GM19099 (cell line): ENCODE results near the gene SEZ6L.

Experiments
- POLR2A ChIP-seq: IDR thresholded peaks from 3 replicates; pipeline ENCODE4 v1.6.1; 2011; ENCODE audit warnings: low read depth; ENCODE audit not compliant: insufficient read length; ENCODE audit errors: extremely low read depth

Gene SEZ6L

DNA sequence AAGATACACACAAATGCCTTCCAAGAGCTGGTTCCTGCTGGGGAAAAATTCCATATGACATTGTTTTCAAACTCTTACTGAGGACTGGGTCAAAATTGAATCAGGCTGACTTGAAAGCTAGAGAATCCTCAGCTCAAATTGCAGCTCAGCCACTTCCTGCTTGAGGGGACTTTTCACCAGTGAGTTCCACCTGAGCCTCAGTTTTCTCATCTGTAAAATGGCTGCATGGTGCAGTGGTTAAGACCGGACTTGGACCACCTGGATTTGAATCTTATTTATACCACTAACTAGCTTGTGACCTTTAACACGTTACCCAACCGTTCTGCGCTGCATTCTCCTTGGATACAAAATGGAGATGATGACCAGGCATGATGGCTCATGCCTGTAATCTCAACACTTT lies 189.9 kb downstream of the SEZ6L start:
- TF ChIP-seq POLR2A = no peak

DNA sequence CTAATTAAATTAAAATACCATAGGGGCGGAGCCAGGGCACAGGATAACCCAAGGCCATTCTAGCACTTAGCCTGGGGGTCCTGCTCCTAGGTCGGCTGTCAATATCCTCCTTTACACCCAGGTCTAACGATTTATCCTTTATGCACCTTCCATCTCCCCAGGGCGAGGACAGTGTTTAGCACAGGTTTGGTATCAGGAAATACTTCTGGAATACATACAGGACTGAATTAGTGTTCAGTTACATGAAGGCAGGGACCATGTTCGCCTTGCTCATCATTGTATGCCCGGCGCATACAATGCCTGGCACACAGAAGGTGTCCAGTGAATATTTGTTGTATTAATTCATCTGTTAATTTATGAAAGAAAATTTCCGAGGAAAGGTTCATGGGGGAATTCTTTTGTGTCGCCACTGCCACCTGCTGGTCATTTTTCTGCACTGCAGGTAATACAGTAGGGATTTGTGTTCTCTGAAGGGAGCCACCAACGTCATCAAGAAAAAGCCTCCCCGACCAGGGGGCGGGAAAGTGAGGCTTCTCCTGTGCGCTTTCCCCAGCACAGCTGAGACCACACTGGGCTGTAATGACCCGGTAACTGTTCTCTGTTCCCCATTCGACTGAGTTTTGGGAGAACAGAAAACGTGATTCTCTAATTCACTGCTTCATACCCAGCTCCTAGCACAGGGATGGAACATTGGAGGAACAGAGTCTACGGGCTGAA lies 191.1 kb downstream of the SEZ6L start:
- no peak for TF ChIP-seq POLR2A

DNA sequence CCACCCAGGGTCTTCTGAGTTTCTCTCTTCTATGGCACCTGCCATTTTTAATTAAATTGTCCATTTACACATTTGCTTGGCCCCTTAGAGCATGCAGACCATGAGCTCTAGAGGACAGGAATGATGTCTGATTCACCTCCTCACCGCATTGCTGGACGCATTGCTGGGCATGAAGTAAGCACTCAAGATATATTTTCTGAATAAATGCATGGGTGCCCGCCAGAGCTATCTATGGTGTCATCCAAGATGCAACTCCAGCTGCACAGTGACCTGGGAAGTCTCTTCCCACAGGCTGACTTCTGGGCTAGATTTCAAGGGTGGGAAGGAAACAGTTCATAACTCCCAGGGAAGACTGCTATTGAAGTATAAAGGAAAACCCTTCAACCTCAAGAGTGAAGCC lies 193.2 kb downstream of the SEZ6L start:
- no peak for TF ChIP-seq POLR2A

DNA sequence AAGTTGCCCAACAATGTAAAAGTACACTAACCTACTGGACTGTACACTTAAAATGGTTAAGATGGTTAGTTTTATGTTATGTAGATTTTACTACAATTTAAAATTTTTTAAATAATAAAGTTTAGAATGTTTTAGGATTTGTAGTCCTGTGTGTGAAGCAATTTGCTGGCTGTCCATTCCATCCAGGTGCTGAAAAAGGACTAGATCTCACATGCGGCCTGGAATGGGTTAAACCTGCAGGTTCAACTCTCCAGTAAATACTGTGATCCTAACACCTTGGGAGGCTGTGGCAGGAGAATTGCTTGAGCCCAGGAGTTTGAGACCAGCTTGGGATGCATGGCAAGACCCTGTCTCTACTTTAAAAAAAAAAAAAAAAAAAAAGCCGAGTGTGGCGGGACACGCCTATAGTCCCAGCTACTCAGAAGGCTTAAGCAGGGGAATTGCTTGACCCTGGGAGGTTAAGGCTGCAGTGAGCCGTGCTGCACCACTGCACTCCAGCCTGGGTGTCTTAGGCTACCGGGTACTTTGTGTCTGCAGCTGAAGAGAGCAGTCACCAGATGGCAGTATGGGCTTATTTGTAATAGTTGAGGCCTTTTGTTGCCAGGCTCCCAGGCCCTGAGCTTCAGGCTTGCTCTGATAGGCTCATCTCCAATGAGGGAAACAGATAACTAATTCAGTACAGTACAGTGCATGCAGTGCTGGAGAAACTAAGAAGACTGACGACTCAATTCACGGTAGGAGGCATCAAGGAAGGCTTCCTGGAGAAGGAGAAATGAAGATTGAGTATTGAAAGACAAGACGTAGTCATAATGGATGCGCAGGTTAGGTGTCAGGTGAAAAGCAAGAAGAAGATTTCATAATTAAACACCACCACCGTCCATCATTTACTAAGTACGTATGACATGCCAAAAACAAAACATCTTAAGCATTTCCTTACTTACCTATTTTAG lies 195.1 kb downstream of the SEZ6L start:
- no peak for TF ChIP-seq POLR2A

DNA sequence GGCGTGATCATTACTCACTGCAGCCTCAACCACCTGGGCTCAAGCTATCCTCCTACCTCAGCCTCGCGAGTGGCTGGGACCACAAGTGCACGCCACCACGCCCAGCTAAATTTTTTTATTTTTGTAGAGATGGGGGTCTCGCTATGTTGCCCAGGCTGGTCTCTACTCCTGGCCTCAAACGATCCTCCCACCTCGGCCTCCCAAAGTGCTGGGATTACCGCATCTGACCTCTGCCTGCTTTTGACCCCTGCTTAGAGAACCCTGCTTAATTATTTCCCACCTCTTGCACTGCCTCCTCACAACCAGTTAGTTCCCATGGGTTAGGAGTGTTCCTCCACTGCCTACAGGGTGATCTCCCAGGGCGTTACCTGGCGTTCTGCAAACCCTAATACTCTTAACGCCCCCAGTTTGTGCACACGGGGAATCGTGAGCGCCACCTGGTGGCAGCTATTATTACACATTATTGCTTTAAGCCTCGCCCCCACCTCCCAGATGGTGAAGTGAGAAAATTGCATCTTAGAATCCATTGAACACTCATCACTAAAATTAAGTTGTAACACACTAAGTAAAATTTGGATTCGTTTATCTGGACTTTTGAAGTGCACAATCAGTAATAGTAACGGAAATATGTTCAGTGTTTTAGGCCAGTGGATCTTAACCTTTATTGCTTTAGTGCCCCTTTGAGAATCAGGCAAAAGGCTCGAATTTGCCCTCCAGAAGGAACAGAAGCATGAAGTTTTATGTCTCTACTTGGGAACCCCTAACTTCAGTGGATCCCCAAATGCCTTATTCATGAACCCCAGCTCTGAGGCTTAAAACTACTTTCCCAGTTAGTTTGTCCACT lies 198.4 kb downstream of the SEZ6L start:
- TF ChIP-seq POLR2A = no peak

DNA sequence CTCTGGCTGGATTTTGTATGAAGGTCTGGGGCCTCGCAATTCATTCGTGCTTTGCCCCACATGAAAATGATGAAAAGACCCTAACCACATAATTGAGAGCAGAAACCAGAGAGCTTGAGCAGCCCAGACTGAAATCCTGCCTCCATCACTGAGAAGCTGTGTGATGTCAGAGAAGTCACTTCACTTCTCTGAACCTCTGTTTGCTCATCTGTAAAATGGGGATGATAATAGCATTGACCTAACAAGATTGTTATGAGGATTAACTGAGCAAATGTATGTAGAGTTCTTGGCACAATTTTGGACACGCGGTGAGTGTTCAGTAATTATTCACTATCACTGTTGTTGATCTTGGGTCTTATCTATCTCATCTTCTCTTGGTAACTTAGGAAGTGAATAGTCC lies 203.6 kb downstream of the SEZ6L start:
- TF ChIP-seq POLR2A = no peak

DNA sequence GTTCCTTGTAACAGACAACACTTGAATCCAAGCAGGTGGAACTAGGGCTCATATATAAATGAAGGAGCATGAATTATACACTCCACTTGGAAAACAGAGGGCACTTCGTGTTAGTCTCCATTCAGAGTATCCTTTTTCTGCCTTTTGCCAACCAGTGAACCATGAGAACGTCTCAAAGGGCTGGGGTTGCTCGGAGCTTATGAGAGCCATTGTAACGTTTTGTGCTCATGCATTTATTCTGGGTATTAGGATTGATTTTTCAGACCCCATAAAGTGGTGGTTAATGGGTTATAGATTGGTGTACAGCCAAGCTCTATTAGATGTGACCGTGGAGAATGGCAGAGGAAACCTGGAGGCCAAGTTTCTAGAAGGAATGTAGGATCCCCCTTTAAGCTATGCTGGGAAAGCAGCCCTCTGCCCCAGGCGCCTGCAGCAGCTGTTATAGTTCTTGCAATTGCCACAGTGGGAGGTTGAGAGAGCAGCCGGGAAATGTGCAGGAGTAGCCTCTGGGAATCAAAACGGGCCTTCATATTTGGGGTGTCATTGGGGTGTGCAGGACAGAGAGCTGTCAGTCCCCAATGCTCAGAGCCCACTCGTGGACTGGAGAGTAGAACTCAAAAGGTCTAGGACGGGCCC lies 205.2 kb downstream of the SEZ6L start:
- TF ChIP-seq POLR2A = no peak

DNA sequence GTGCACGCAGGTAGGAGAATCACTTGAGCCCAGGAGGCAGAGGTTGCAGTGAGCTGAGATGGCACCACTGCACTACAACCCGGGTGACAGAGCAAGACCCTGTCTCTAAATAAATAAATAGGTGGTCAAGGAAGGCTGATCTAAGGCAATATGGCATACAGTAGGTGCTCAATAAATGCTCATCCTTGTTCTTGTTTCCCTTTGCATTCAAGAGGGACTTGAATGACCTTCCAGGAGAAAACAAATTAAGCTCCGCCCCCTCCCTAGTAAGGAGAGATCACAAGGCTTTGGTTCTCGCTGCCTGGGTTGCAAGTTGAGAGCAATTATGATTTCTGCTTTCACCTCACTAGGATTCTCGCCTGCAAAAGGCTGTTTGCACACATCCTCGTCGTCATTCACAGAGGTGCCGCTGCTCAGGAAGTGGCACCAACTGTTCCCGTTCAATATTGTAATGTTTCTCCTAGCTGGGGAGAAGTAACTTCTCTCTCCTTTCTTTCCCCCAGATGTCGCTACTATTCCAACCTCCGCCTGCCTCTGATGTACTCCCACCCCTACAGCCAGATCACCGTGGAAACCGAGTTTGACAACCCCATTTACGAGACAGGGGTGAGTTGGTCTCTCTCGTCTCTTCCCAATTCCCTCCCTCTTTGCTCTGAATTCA lies 208.0 kb downstream of the SEZ6L start:
- no peak for TF ChIP-seq POLR2A

DNA sequence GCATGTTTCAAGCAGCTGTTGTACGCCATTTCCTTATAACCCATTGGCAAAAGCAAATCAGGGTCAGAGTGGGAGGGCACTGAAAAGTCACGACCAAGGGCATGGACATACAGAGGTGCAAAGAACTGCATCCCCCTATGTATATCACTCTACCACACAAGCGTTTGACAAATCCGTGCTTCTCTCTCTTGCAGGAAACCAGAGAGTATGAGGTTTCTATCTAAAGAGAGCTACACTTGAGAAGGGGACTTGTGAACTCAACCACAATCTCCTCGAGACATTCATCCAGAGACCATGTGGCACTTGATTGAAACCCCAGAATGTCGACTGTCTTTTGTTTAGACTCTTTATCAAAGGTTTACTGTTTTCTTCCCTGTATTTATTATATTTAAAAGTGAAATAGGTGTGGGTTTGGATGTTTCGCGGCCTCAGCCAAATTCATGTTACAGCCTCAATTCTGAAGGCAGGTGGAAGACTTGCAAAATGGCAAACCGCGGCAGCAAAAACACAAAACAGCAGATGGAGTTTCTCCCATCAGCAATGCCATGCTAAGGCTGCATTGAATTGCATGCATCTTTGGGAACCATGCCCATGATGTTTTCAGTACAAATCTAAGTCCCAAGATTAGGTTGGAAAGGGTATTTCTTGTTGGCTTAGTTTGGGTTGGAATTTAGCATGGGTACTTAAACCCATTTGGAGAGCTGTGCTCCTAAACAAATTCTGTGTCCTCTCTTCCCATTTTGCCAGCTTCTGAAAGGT lies 211.0 kb downstream of the SEZ6L start:
- no peak for TF ChIP-seq POLR2A

DNA sequence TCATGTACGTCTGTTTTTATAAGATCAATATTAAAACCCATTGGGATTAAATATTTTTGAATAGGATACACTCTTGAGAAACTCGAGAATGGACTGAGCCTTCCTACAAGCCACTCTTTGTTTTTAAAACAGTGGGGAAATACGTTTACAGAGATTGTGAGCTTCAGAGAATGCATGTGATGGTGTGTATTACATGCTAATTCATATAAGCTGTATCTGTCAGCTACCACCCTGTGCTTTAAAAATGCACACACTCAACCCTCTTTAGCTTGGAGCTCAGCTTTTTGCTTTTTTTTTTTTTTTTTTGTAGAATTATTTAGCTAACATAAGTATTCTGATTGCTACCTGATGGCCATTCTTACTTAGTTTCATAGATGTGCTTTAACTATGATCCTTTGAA lies 213.5 kb downstream of the SEZ6L start:
- no peak for TF ChIP-seq POLR2A

DNA sequence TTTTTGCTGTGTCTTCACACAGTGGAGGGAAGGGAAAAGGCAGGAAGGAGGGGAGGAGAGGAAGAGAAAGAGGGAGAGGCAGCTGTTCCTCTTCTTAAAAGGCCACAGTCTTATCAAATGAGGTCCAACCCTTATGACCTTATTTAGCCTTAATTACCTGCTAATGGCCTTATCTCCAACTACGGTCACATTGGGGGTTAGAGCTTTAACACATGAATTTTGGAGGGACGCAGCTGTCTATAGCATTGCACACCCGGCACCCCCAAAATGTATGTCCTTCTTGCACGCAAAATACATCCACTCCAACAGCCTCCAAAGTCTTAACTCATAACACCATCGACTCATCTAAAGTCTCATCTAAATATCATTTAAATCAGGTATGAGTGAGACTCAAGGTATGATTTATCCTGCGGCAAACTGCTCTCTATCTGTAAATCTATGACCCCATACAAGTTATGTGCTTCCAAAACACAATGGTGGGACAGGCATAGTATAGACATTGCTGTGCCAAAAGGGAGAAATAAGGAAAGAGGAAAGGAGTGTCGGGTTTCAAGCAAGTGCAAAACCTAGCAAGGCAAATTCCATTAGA lies 214.8 kb downstream of the SEZ6L start:
- no peak for TF ChIP-seq POLR2A

DNA sequence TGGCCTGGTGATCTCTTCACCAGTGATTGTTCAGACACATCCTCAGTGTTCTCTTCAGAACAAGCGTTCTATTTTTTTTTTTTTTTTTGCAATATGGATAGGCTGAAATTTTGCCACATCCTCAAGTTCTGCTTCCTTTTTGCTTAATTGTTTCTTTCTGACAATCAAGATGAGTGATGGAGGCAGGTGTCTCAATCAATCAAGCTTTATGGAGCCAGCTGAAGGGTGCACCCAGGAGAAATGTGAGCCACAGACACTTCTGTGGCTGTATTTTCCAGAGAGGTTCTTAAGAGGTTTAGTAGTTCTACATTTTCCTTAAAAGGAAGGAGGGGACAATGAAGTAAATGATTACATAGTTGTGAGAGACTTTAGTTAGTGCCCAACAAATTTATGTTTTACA lies 215.9 kb downstream of the SEZ6L start:
- TF ChIP-seq POLR2A = no peak

DNA sequence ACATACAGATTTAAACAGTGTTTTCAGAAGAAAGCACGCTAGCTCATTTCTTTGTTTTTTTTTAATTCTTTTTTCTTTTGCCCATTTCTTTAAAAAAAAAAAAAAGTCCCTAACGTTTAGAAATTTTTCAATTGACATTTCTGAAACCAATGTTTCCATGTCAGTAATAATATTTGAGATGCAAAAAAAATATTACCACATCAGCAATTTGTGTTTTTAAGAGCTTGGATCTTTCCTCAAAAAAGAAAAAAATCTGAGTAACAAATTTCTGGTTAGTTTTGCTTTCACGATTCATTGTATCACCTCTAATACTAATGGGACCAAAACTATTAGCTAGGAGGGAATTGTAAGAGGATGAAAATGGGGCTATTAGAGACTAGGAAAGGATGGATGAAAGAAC lies 219.9 kb downstream of the SEZ6L start:
- no peak for TF ChIP-seq POLR2A
